GM18499 (cell line): ENCODE data around the gene ADH6.
"Not testable (repeated sequence)": the region's sequence is repeated elsewhere in the genome, so short reads cannot be mapped to it uniquely, and the experiment has no call there.

Experiments used
- ATAC-seq: cut with Tn5 transposase; IDR thresholded peaks from one replicate; pipeline ENCODE4 v1.9.1; 2021; ENCODE audit warnings: moderate number of reproducible peaks; ENCODE audit not compliant: insufficient read depth, unreplicated experiment

The ADH6 gene

GRCh38 chr4:99200138-99200537, 18.9 kb downstream of the ADH6 start:
- no peak for ATAC-seq

DNA sequence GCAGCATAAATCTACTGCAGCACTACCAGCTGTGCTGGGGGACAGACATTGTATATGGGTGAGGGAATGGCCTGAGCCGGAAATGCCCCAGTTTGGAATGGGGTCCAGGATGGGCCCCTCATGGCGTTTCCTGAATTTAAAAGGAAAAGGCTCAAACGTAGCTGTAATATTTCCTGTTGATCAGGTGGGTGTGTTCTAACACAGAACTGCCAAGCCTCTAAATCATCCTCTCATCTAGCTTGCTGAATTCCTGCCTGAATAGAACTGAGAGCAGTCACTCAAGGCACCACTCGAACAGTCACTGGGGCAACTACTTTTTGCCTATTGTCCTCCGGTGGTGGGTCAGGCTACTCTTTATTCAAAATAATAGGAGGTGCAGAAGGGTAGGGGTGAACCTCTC, 28.7 kb downstream of the ADH6 start:
- no peak for ATAC-seq

DNA sequence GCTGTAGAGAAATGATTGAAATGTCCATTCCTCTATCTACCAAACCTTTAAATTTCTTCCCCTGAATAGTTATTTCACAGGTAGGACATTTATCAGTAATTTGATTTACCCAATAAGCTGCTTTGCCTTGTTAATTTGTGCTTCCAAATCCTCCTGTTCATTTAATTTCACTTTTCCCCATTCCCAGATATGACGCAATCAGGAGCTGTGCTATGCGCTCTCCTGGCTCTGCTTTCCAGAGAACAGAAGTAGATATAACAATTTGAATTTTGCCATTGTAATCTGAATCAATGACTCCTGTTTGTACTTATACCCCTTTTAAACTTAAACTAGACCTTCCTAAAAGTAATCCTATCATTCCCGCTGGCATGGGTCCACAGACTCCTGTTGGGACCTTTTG, 29.1 kb downstream of the ADH6 start:
- not testable (repeated sequence) for ATAC-seq

- ATAC-seq: no peak
Measured at GRCh38 chr4:99186029-99186428, 33.0 kb downstream of the ADH6 start.

GRCh38 chr4:99185581-99185980, 33.5 kb downstream of the ADH6 start:
- no peak for ATAC-seq

DNA sequence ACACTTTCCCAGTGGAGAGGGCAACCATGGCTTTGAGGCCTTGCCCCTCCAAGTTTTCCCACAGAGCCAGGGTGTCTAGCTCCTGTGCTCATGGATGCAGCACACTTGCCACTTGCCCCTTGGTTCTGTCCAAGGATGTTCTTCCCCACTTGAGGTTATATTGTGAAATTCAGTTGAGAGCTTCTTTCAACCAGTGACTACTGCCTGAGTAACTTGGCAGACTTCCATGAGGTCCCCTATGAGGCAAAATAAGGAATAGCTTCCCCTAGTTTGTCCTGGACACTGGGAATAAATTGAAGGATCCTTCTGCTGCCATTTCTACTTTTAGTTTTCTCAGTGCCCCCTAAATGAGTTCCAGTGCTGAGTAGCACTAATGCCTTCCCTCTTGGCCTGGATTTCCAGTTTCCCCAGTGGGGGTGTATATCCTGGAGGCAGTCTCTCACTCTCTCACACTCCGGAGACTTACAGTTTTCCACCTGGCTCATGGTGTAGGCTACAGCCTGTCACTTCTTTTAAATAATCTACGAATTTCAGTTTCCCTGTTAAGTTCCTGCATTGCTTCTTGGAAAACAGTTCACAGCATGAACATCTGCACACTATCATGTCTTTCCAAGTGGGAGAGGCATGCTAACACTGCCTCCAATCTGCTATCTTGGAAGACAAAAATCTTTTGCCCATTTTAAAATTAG, 38.5 kb downstream of the ADH6 start:
- ATAC-seq: no peak

DNA sequence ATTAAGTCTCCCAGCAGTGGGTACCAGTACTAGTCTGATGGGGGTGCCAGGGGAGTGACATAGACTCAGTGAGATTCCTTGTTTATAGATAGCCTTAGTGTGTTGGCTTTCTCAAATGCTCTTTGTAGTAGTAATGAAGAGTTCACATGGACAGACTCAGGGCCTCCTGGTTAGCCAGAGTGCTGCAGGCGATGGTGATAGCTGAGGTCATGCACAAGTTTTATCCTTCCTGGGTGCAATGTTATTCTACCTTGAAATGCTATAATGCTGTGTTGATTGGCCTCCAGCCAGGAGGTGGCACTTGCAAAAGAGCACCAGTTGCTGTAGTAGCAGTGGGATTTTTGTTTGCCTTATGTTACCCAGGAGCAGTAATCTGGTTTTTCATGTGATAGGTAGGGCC, 39.4 kb downstream of the ADH6 start:
- ATAC-seq: no peak

DNA sequence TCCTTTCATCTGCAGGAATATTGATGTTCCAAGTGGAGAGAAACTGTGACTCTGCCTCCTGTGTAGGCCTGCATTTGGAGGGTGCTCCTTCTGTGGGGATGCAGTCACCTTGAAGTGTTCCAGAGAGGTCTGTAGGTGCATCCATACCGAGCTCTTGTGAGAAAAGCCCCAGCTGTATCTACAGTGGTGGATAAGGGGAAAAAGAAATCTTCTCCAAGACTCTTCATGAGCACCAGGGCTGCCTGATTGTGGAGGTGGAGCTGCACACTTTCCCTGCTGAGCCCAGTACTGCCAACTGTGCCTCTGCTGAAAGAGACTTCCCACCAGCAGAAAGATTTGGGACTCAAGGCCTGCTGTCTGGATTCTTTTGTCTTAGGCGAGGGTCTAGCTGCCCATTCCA, 39.9 kb downstream of the ADH6 start:
- ATAC-seq: no peak

- no peak for ATAC-seq
Measured at GRCh38 chr4:99166544-99166943, 52.5 kb downstream of the ADH6 start.

DNA sequence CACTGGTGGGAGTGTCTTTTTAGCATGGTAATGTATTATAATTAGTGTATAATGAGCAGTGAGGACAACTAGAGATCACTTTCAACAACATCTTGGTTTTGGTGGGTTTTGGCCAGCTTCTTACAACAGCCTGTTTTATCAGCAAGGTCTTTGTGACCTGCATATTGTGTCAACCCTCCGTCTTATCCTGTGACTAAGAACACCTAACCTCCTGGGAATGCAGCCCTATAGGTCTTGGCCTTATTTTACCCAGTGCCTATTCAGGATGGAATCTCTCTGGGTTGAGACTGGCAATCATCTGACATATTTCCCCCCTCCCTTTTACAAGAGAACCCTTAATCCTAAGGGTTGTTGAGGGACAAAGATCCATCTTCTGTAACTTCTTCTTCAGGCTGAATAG, 53.1 kb downstream of the ADH6 start:
- ATAC-seq: no peak

GRCh38 chr4:99161373-99162099, 57.5 kb downstream of the ADH6 start:
- ATAC-seq: no peak

DNA sequence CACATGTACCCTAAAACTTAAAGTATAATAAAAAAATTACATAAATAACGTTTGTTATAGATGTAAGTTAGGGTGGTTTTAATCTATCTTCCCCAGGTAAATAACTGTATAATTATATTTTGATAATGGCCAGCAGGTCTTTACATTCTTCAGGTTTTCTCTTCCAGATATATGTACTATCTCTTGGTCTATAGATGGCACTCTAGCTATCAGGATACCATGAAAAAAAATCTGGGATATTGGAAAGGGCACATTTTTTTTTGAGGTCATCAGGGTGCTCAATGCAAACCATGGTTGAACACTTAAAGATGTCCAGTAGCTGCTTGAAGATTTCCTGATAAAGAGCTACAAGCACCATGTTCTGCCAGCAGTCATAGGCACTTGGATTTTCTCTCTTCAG, 59.3 kb downstream of the ADH6 start:
- no peak for ATAC-seq

DNA sequence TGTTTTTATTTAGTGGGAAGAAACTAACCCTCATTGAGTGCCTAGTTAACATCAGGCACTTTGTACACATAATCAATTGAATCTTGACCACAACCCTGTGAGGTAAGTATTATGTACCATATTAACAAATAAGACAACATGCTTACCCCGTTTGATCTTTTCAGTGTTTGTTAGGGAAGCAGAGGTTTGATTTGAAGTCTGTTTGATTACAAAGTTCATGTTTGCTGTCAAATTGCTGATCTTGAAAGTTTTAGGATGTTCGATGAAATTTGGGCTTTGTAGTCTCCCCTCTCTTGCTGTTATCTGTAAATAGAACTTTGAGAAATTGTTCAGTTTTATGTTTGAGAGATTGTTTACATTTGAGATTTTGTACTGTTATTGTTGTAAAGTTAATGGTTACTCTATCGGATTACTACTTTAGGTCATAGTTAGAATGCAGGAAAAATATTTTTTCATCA, 61.5 kb downstream of the ADH6 start:
- no peak for ATAC-seq

DNA sequence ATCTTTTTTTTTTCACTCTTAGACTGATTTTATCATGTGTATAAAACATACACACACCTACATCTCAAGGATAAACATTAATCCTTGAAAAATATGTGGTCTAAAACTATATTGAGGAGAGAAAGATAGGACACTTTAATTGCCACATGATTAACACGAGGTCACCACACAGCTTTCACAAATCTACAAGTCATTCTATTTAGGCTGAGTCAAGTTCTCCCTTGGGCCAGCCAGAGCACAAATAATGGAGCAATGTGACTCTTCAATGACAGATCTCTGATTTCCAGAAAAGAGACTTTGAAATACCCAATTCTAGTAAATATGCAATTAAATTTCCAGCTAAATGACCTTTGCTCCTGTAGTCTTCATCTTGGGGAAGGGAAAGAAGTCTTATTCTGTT, 62.1 kb downstream of the ADH6 start:
- no peak for ATAC-seq

DNA sequence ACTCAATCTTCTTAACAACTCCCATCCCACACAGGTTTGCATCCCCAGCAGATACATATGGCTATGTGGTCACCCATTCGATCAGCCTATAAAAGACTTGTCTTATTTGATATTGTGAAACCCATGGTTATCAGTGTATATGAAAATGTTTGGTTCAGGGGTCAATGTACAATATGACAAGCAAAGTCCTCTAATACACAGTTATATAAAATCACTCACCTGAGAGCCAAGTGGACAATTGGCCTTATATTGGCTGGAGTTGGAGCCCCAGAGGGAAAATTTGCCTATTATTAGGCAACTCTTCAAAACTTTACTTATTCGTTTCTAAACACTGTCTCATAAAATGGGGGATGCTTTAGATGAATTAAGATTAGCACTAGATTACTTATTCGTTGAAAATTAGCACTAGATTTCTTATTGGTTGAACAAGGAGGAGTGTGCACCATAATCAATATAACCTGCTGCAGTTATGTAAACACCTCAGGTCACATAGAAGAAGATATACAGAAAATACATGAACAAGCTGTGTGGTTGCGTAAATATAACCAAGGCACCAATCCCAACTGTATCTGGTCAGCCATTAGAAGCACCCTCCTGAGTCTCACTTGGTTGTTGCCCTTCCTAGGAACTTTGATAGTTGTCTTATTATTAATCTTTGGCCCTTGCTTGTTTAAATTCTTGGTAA, 64.2 kb downstream of the ADH6 start:
- ATAC-seq: no peak
